ENCODE data around the gene GRID2. TPM values are rescaled to one million over a fixed set of nuclear protein-coding genes. Genes with fewer than 3 reads are reported as not detected.

GRID2 gene
- polyA plus RNA-seq, 3 donors: 3.3 to 6.3 (median 4.8) TPM

DNA sequence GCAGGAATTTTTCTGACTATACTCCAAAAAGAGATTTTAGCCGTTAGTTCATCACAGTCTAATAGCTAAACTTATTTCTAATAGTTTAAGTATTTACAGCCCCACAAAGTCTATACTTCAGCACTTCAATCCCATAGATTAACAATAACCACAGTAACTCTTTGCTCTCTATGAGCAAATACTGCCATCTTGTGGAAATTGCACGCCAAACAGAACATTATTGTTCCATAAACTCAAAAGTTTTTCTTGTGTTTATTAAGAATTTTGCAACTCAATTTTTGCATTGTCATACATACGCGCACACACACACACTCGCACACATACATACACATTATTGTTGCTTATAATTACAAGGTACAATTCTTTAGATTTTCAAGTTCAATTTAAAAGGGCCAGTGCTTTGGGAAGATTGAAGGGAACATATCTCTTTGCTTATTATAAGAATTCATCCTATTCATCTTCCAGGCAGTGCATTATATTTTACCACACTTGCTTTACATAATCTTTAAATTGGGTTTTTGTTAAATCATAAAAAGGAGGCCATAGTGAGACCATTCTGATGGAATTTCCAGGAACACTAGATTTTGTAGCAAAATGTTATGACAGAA is 1461.0 kb downstream of the GRID2 start:
- DNase-seq (ENCODE audit: extremely low read depth in 1 of 11, low read depth in 9 of 11, low spot score in 4 of 11): peak in 8 of 11 donors; percentile 19 to 60 (median 34)

GRCh38 chr4:93767917-93768316 is 1464.2 kb downstream of the GRID2 start:
- DNase-seq (ENCODE audit: extremely low read depth in 1 of 11, low read depth in 9 of 11, low spot score in 4 of 11): no peak

DNA sequence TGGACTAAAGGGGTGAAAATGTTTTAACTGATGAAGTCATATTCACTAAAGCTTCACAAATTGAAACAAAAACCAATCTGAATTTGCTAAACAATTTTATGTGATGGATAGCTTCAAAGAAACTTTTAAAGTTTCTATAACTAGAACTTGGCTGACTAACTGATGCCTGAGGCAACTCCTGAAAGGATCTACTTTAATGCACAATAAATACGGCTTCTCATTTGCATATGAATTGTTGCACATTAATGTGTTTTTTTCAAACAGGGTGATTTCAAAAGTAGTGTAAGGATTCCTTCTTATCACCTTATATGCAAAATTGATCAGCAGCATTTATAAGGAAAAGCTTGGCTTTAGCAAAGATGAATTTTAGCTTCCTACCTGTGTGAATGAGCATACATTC is 1466.4 kb downstream of the GRID2 start:
- no peak for DNase-seq (ENCODE audit: extremely low read depth in 1 of 11, low read depth in 9 of 11, low spot score in 4 of 11)

DNA sequence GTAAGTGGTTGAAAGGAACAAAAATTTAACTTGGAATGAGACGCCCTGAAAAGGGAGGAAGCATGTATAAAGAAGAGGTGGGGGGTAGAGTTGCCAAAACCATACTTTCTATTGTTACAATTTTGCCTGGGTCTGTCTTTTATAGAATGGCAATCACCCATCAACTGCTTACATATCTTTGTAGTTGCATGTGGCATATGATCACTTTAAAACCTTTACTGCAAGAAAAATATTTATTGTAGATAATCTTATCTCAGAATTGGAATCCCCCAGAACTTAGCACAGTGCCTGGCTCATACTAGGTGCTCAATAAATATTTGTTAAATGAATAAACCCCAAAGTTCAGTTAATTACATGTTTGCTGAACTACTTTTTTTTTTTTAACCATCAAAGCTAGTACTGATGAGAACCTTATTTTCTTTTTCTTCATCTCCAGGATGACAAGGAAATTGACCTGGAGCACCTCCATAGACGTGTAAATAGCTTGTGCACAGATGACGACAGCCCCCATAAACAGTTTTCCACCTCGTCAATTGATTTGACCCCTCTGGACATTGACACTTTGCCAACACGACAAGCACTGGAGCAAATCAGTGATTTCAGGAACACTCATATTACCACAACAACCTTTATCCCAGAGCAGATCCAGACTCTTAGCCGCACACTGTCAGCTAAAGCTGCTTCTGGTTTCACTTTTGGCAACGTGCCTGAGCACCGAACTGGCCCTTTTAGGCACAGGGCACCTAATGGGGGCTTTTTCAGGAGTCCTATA is 1468.1 kb downstream of the GRID2 start:
- no peak for DNase-seq (ENCODE audit: extremely low read depth in 1 of 11, low read depth in 9 of 11, low spot score in 4 of 11)

- DNase-seq (ENCODE audit: extremely low read depth in 1 of 11, low read depth in 9 of 11, low spot score in 4 of 11): no peak
Measured at GRCh38 chr4:93772858-93773257, 1469.1 kb downstream of the GRID2 start.

DNA sequence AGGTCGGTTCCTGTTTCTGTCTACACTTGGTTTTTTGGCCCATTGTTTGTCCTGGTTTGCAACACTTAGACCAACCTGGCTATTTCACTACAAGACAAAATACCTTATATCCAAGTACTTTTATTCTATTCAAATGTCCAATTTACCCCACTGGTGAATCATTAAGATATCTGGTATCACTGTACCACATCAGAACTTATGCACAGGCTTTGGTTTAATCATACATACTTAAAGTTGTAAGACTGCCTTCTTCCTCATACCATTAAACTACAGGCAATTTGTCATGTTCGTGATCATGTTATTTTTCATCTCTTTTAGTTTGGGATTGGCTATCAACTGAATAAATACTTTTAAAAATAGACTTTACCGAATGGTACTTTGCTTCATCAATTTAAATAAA is 1471.8 kb downstream of the GRID2 start:
- no peak for DNase-seq (ENCODE audit: extremely low read depth in 1 of 11, low read depth in 9 of 11, low spot score in 4 of 11)

DNA sequence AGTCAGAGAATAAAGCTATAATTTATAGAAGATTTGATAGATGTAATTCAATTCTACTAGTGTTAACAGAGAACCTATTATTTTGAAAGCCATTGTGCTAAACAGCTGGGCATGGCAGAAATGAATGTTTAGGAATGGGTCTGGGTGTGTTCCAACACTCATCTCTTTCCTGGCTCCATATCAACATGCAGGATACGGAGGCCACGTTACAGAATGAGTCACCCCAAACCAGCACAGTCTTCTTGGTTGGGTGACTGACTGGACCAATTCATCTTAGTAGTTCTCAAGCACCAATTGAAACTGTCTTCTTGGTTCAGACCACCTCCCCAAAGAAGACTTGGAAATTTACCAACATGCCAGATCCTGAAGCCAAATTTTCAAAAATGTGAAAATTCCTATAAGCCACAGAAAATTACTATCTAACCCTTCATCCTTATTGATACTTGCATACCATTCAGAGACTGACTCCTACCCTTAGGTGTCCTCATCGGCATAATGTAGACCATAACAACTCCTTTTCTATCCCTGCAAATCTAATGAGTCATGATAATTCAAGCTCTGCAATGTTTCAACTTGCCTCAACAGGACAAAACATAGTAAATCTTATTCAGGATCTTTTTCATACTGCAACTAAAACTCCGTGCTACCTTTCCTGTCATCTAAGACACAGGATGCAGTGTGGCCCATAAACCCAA is 1472.8 kb downstream of the GRID2 start:
- no peak for DNase-seq (ENCODE audit: extremely low read depth in 1 of 11, low read depth in 9 of 11, low spot score in 4 of 11)

DNA sequence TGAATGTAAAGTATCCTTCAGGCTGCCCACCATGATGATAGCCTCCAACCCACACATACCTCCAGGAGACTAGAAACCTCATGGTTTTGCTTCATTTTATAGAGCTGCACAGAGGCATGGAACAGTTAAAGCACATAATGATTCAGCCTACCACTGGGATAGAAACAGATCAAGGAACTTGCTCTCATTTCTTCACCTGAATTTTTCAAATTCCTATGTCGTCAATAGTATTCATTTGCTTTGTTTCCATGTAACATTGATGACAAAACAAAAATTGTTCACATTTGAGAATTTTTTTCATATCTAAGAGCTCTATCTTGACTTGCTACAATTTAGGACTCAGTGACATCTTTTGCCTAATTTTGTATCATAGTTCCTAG is 1473.3 kb downstream of the GRID2 start:
- DNase-seq (ENCODE audit: extremely low read depth in 1 of 11, low read depth in 9 of 11, low spot score in 4 of 11): no peak

GRCh38 chr4:93779228-93779627 is 1475.5 kb downstream of the GRID2 start:
- no peak for DNase-seq (ENCODE audit: extremely low read depth in 1 of 11, low read depth in 9 of 11, low spot score in 4 of 11)

DNA sequence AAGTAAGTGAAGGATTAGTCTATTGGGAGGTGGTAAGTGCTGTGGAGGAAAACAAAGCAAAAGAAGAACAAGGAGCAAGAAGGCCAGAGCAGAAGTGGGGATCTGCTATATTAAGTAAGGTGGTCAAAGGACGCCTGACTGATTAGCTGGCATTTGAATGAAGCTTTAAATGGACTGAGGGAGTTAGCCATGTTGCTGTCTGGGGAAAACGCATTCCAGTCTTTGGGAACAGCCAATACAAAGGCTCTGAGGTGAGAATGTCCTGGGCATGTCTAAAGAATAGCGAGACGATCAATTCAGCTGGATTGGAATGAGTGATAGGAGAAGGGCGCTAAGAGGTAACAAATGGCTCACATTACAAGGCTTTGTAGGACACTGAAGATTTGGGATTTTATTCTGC is 1476.3 kb downstream of the GRID2 start:
- no peak for DNase-seq (ENCODE audit: extremely low read depth in 1 of 11, low read depth in 9 of 11, low spot score in 4 of 11)

DNA sequence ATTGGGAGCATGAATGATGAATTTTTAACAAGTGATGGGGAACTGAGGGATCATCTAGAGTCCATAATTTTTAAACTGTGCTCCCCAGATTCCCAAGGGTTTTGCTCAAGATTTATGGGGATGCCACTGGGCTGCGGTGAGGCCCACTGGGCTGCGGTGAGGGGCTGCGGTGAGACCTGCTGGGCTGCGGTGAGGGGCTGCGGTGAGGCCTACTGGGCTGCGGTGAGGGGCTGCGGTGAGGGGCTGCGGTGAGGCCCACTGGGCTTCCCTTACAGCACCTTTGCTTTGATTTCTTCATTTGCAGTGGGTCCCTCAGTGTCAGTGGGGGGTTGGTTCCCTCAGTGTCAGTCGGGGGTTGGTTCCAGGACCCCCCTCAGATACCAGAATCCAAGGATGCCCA is 1477.4 kb downstream of the GRID2 start:
- no peak for DNase-seq (ENCODE audit: extremely low read depth in 1 of 11, low read depth in 9 of 11, low spot score in 4 of 11)

GRCh38 chr4:93786149-93786548 is 1482.4 kb downstream of the GRID2 start:
- DNase-seq (ENCODE audit: extremely low read depth in 1 of 11, low read depth in 9 of 11, low spot score in 4 of 11): no peak

- no peak for DNase-seq (ENCODE audit: extremely low read depth in 1 of 11, low read depth in 9 of 11, low spot score in 4 of 11)
Measured at GRCh38 chr4:93788712-93789111, 1484.9 kb downstream of the GRID2 start.

DNA sequence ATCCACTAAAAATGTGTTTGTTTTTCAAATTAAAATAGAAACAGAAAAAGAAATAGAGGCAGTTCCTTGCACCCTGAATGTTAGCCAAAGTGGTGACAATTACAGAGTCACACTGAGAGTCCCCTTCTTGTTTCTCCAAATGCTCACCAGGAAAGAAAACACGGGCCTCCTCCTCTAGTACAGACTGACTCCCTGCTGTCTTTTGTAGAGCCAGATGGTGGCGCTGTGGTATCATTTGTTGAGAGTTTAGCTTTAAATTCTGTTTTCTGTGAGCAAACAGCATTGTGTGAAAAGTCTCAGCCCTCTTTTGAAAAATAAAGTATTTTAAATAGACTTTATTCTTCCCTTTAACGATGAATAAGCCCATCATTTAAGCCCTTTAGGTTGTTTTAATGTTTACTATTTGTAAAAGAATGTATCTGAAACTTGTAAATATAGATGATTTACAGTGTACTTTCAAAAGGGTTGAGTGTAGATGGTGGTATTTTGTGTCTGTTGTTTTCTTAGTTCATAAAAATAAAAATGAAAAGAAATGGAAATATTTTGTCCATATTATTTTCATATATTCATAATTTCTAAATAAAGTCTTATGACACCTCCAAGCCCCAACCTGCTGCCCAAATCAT is 1487.9 kb downstream of the GRID2 start:
- peak; percentile 13 to 68 (median 47) for DNase-seq (ENCODE audit: extremely low read depth in 1 of 11, low read depth in 9 of 11, low spot score in 4 of 11)

GRCh38 chr4:93802045-93802444 is 1498.3 kb downstream of the GRID2 start:
- DNase-seq (ENCODE audit: extremely low read depth in 1 of 11, low read depth in 9 of 11, low spot score in 4 of 11): no peak

DNA sequence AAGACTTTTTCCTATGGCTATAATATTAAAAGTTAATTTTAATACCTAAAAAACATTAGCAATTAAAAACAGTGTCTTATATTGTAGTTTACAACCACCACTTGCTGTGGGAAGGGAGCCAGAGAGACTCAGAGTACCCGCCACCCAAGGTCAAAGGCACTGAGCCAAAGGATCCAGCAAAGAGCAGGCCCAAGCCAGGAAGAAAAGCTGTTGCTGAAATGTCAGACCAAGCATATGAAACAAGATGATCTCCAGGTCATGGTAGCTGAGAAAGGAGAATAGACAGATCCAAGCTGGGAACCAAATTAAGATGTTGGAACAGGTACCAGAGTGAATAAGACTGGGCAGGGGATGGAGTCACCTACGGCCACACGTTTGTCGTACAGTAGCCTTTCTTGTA is 1506.0 kb downstream of the GRID2 start:
- no peak for DNase-seq (ENCODE audit: extremely low read depth in 1 of 11, low read depth in 9 of 11, low spot score in 4 of 11)

GRCh38 chr4:93810340-93810992 is 1506.7 kb downstream of the GRID2 start:
- DNase-seq (ENCODE audit: extremely low read depth in 1 of 11, low read depth in 9 of 11, low spot score in 4 of 11): no peak

DNA sequence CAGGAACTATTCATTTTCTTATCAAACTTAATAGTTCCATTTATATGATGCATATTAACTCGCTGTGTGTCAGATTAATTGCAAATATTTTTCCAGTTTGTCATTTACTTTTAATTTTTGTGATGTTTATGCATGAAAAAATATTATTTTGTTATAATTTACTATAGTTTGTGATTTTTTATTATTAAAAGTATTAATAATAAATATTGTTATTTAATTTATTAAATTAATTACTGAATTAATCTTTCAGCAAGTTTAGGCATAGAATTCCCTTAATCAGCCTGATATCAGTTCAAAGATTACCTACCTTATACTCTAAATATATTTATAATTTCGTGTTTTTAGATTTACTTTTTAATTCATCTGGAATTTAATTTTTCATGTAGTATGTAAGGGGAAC is 1509.3 kb downstream of the GRID2 start:
- DNase-seq (ENCODE audit: extremely low read depth in 1 of 11, low read depth in 9 of 11, low spot score in 4 of 11): no peak

GRCh38 chr4:93814141-93814540 is 1510.4 kb downstream of the GRID2 start:
- DNase-seq (ENCODE audit: extremely low read depth in 1 of 11, low read depth in 9 of 11, low spot score in 4 of 11): no peak

All from renal cortex interstitium (tissue), 11 donors.